Smooth muscle cell (in vitro differentiated cells): ENCODE results near the gene KCNC1. TPM values are rescaled to one million over a fixed set of nuclear protein-coding genes. Genes with fewer than 3 reads are reported as not detected.

Source experiments
- DNase-seq: peaks from one replicate; lab custom pipeline; 2025; ENCODE audit not compliant: unreplicated experiment; lab: John Stamatoyannopoulos, UW
- H2AFZ ChIP-seq: fragments of 200-600 bp; sonication (generic); 2 replicates; pipeline ENCODE4 v1.6.0; 2016; ENCODE audit warnings: antibody characterized with exemption, low read depth, mild to moderate bottlenecking
- H3F3A ChIP-seq: fragments of 200-600 bp; sonication (generic); 2 replicates; pipeline ENCODE4 v1.6.0; 2017; ENCODE audit warnings: antibody characterized with exemption, low read depth
- H3K27ac ChIP-seq: fragments of 200-600 bp; sonication (generic); 2 replicates; pipeline ENCODE4 v1.5.1; 2016; ENCODE audit warnings: low read depth, mild to moderate bottlenecking
- H3K27me3 ChIP-seq: fragments of 200-600 bp; sonication (generic); 2 replicates; pipeline ENCODE4 v1.6.1; 2016; ENCODE audit warnings: low read depth, mild to moderate bottlenecking
- H3K36me3 ChIP-seq: fragments of 200-600 bp; sonication (generic); 2 replicates; pipeline ENCODE4 v1.5.1; 2016; ENCODE audit warnings: low read depth
- H3K4me1 ChIP-seq: fragments of 200-600 bp; sonication (generic); 2 replicates; pipeline ENCODE4 v1.5.1; 2016; ENCODE audit warnings: low read depth
- H3K4me2 ChIP-seq: fragments of 200-600 bp; sonication (generic); 2 replicates; pipeline ENCODE4 v1.6.0; 2016; ENCODE audit warnings: mild to moderate bottlenecking
- H3K4me3 ChIP-seq: fragments of 200-600 bp; sonication (generic); 2 replicates; pipeline ENCODE4 v1.5.1; 2016; ENCODE audit warnings: mild to moderate bottlenecking
- H3K79me2 ChIP-seq: fragments of 200-600 bp; sonication (generic); 2 replicates; pipeline ENCODE4 v1.6.0; 2016; ENCODE audit warnings: low read depth, mild to moderate bottlenecking
- H3K9ac ChIP-seq: fragments of 200-600 bp; sonication (generic); 2 replicates; pipeline ENCODE4 v1.6.0; 2016; ENCODE audit warnings: low read depth
- H3K9me3 ChIP-seq: fragments of 200-600 bp; sonication (generic); replicated peaks from 2 replicates; pipeline ENCODE4 v1.5.1; 2016; ENCODE audit warnings: low read depth
- H4K20me1 ChIP-seq: fragments of 200-600 bp; sonication (generic); 2 replicates; pipeline ENCODE4 v1.6.0; 2016; ENCODE audit warnings: low read depth
- CTCF ChIP-seq: fragments of 200-600 bp; sonication (generic); IDR thresholded peaks from 2 replicates; pipeline ENCODE4 v1.5.1; 2017; ENCODE audit warnings: borderline replicate concordance, mild to moderate bottlenecking, antibody characterized with exemption; ENCODE audit not compliant: insufficient read depth, poor library complexity, severe bottlenecking
- WGBS: methylation state at CpG from one replicate; pipeline ENCODE4 v1.1.7; 2016; ENCODE audit warnings: low lambda C conversion rate; 5-methylcytosine and 5-hydroxymethylcytosine counted together
- polyA plus RNA-seq: library from polyadenylated mRNA; unstranded; fragments of >200 nt; fragmentation: Nextera tagmentation; extraction: Ambion mirVana; gene quantifications from 2 replicates; pipeline ENCODE4 v1.2.1, GENCODE V29; 2016
- total RNA-seq: library from RNA; depleted of rRNA; stranded (reverse); fragments of >200 nt; gene quantifications from 2 replicates; pipeline ENCODE4 v1.2.3, GENCODE V29; 2014

Gene KCNC1
- total and polyA plus RNA-seq, 2 experiments from 2014 or later = not detected

GRCh38 chr11:17762309-17762974 lies 27.9 kb downstream of the KCNC1 start:
- no peak for TF ChIP-seq CTCF
- no peak overlapping the region for H3K9ac ChIP-seq
- H3K4me3 ChIP-seq = no peak overlapping the region
- peaks cover 12% of the 10 kb centered on the region for H3K4me1 ChIP-seq
- H3K4me2 ChIP-seq = no peak overlapping the region
- WGBS = 86% methylated on average over 17 of the region's 17 CpGs
- no peaks in the 10 kb centered on the region for H3F3A ChIP-seq
- H4K20me1 ChIP-seq = no peaks in the 10 kb centered on the region
- H3K36me3 ChIP-seq = no peaks in the 10 kb centered on the region
- no peak overlapping the region for H2AFZ ChIP-seq
- peaks cover 3% of the 10 kb centered on the region for H3K9me3 ChIP-seq
- no peaks in the 10 kb centered on the region for H3K79me2 ChIP-seq
- H3K27me3 ChIP-seq = peaks cover 10% of the 10 kb centered on the region
- no peak overlapping the region for H3K27ac ChIP-seq
- no peak for DNase-seq

- 87% methylated on average over 1 of the region's 7 CpGs for WGBS
- peaks cover 12% of the 10 kb centered on the region for H3K4me1 ChIP-seq
- H3F3A ChIP-seq = no peaks in the 10 kb centered on the region
- no peaks in the 10 kb centered on the region for H3K79me2 ChIP-seq
- no peak overlapping the region for H3K4me2 ChIP-seq
- H3K27me3 ChIP-seq = peaks cover 5% of the 10 kb centered on the region
- H3K27ac ChIP-seq = no peak overlapping the region
- DNase-seq = no peak
- no peak for TF ChIP-seq CTCF
- H3K4me3 ChIP-seq = no peak overlapping the region
- H3K9me3 ChIP-seq = peaks cover 3% of the 10 kb centered on the region
- H3K9ac ChIP-seq = no peak overlapping the region
- no peak overlapping the region for H2AFZ ChIP-seq
- no peaks in the 10 kb centered on the region for H3K36me3 ChIP-seq
- no peaks in the 10 kb centered on the region for H4K20me1 ChIP-seq
These were observed 28.7 kb downstream of the KCNC1 start for GRCh38 chr11:17763244-17763643.

- H3K4me1 ChIP-seq = peaks cover 12% of the 10 kb centered on the region
- H3K27me3 ChIP-seq = peaks cover 3% of the 10 kb centered on the region
- H3K9ac ChIP-seq = no peak overlapping the region
- H3K36me3 ChIP-seq = no peaks in the 10 kb centered on the region
- no peaks in the 10 kb centered on the region for H3K79me2 ChIP-seq
- no peak for DNase-seq
- H3K27ac ChIP-seq = no peak overlapping the region
- no peak overlapping the region for H3K4me3 ChIP-seq
- H4K20me1 ChIP-seq = no peaks in the 10 kb centered on the region
- WGBS = 0% methylated on average over 1 of the region's 3 CpGs
- no peak for TF ChIP-seq CTCF
- no peak overlapping the region for H2AFZ ChIP-seq
- peaks cover 3% of the 10 kb centered on the region for H3K9me3 ChIP-seq
- H3K4me2 ChIP-seq = no peak overlapping the region
- no peaks in the 10 kb centered on the region for H3F3A ChIP-seq
These were observed 29.1 kb downstream of the KCNC1 start for GRCh38 chr11:17763703-17764102.
